K562 (cell line): ENCODE results near the gene NPAS3. TPM values are rescaled to one million over a fixed set of nuclear protein-coding genes. Genes with fewer than 3 reads are reported as not detected.

Source experiments
- ATAC-seq: fragments of 200-7000 bp; cut with Tn5 transposase; 3 replicates; pipeline ENCODE4 v1.9.1; 2020; ENCODE audit warnings: moderate library complexity
- BruUV-seq: library from RNA; stranded (reverse); fragments of 400-500 nt; replicated peaks from 2 replicates; lab custom pipeline; 2021; lab: Mats Ljungman, UMichigan
- CTCF ChIA-PET: fragments of 300-600 bp; formaldehyde crosslinking; extraction: SDS; loops from one replicate; lab custom pipeline; 2021; ENCODE audit warnings: low intra/inter-chr PET ratio; lab: Yijun Ruan, JAX
- POLR2A ChIA-PET: fragments of 300-600, 350-650 bp; sonication (Branson Sonifier 250); formaldehyde crosslinking; extraction: SDS; loops from one replicate; lab custom pipeline; 2021; ENCODE audit warnings: antibody characterized with exemption, inconsistent platforms; lab: Yijun Ruan, JAX
- DNase-seq, 4 experiments: peaks; one replicate each; pipeline versions ENCODE4 v3.0.0 to v3.0.0-alpha.2; 2011 to 2018; ENCODE audit warnings: low spot score in 3 of 4, mixed read lengths in 3 of 4; ENCODE audit errors: extremely low read depth in 1 of 4
- FAIRE-seq: peaks from 2 replicates; lab custom pipeline; 2011; peaks lifted over from hg19 to GRCh38; lab: Jason Lieb, UNC
- H2AFZ ChIP-seq: 2 replicates; pipeline ENCODE4 v1.6.0; 2011; ENCODE audit warnings: low read depth, low read length, control low read depth, inconsistent platforms
- H3K27ac ChIP-seq: fragments of 200-600 bp; 3 replicates; pipeline ENCODE4 v1.8.0; 2011; ENCODE audit warnings: low read depth, mild to moderate bottlenecking, control low read depth, inconsistent platforms, low read length, moderate library complexity, mixed read lengths; ENCODE audit errors: extremely low read depth
- H3K27me3 ChIP-seq, 2 experiments: fragments of 300-600 bp in 1 of 2; 2 replicates in 1 of 2; 3 replicates in 1 of 2; pipeline versions ENCODE4 v1.6.0 to v1.8.0; 2011; ENCODE audit warnings: inconsistent platforms in 2 of 2, low read length in 2 of 2, mild to moderate bottlenecking in 1 of 2, mixed read lengths in 1 of 2, moderate library complexity in 1 of 2; ENCODE audit not compliant: control insufficient read depth in 2 of 2, insufficient read depth in 2 of 2
- H3K36me3 ChIP-seq: fragments of 300-600 bp; 3 replicates; pipeline ENCODE4 v1.8.0; 2011; ENCODE audit warnings: mild to moderate bottlenecking, low read length, inconsistent platforms; ENCODE audit not compliant: control insufficient read depth, insufficient read depth
- H3K4me1 ChIP-seq, 2 experiments: fragments of 200-600 bp in 1 of 2; replicated peaks in 1 of 2; 2 replicates in 1 of 2; 3 replicates in 1 of 2; pipeline versions ENCODE4 v1.5.1 to v1.8.0; 2011; ENCODE audit warnings: inconsistent platforms in 2 of 2, low read length in 2 of 2, mild to moderate bottlenecking in 1 of 2, mixed read lengths in 1 of 2, moderate library complexity in 1 of 2; ENCODE audit not compliant: control insufficient read depth in 2 of 2, insufficient read depth in 2 of 2
- H3K4me2 ChIP-seq: 2 replicates; pipeline ENCODE4 v1.6.1; 2011; ENCODE audit warnings: low read length, control low read depth, inconsistent platforms, mixed read lengths; ENCODE audit not compliant: insufficient read depth
- H3K4me3 ChIP-seq: fragments of 200-600 bp; sonication (generic), shearing (Covaris generic); 2 replicates; pipeline ENCODE4 v1.5.1; 2016; ENCODE audit warnings: control low read depth, inconsistent platforms
- H3K79me2 ChIP-seq: fragments of 200-600 bp; 3 replicates; pipeline ENCODE4 v1.8.0; 2011; ENCODE audit warnings: low read length, inconsistent platforms; ENCODE audit not compliant: control insufficient read depth, insufficient read depth
- H3K9ac ChIP-seq, 2 experiments: 2 replicates each; pipeline versions ENCODE4 v1.6.0 to v1.6.1; 2011; ENCODE audit warnings: low read depth in 2 of 2, low read length in 2 of 2, control low read depth in 1 of 2, inconsistent platforms in 1 of 2, mild to moderate bottlenecking in 1 of 2, mixed read lengths in 1 of 2; ENCODE audit not compliant: insufficient read depth in 1 of 2
- H3K9me1 ChIP-seq: one replicate; pipeline ENCODE4 v1.6.0; 2011; ENCODE audit warnings: inconsistent platforms, mild to moderate bottlenecking, low read length, moderate library complexity; ENCODE audit not compliant: control insufficient read depth, insufficient read depth
- H3K9me3 ChIP-seq: replicated peaks from 2 replicates; pipeline ENCODE4 v1.5.1; 2011; ENCODE audit warnings: low read depth, low read length, inconsistent platforms; ENCODE audit not compliant: control insufficient read depth, insufficient read depth
- H4K20me1 ChIP-seq: replicated peaks from 2 replicates; pipeline ENCODE4 v1.6.1; 2011; ENCODE audit warnings: low read length, inconsistent platforms, mixed read lengths; ENCODE audit not compliant: control insufficient read depth, insufficient read depth
- CEBPG ChIP-seq, 3 experiments: fragments of 200-800 bp in 1 of 3; sonication (Bioruptor generic) in 1 of 3; sonication (generic) in 1 of 3; formaldehyde crosslinking in 1 of 3; IDR thresholded peaks in 2 of 3; conservative IDR thresholded peaks in 1 of 3; 2 replicates each; pipeline versions ENCODE4 v1.6.1 to v1.8.0; 2016 to 2022; ENCODE audit warnings: missing compliant biosample characterization in 2 of 3, missing genetic modification characterization in 2 of 3, mild to moderate bottlenecking in 1 of 3, missing genetic modification reagents in 1 of 3
- DPF2 ChIP-seq: fragments of 450-650 bp; IDR thresholded peaks from 2 replicates; pipeline ENCODE4 v1.6.1; 2016
- ELF4 ChIP-seq: fragments of 450-650 bp; formaldehyde crosslinking; IDR thresholded peaks from 2 replicates; pipeline ENCODE4 v1.4.0; 2022; ENCODE audit warnings: missing genetic modification characterization
- EP400 ChIP-seq: fragments of 450-650 bp; IDR thresholded peaks from 2 replicates; pipeline ENCODE4 v1.6.1; 2017; ENCODE audit warnings: antibody characterized with exemption, mild to moderate bottlenecking, moderate library complexity
- IFI16 ChIP-seq: fragments of 250-450 bp; sonication (Bioruptor Pico); IDR thresholded peaks from 2 replicates; pipeline ENCODE4 v2.1.2; 2022; ENCODE audit warnings: mild to moderate bottlenecking, inconsistent platforms
- NRF1 ChIP-seq, 2 experiments: fragments of 450-650 bp; IDR thresholded peaks in 1 of 2; conservative IDR thresholded peaks in 1 of 2; 2 replicates each; pipeline ENCODE4 v1.6.1; 2014; ENCODE audit warnings: mild to moderate bottlenecking in 2 of 2
- POU5F1 ChIP-seq: fragments of 150-350 bp; IDR thresholded peaks from 2 replicates; pipeline ENCODE4 v1.6.1; 2014; ENCODE audit warnings: borderline replicate concordance, low read length, low read depth, mild to moderate bottlenecking; ENCODE audit not compliant: partially characterized antibody
- SPI1 ChIP-seq: IDR thresholded peaks from 2 replicates; pipeline ENCODE4 v1.6.1; 2011; ENCODE audit warnings: low read depth, low read length, control low read depth, borderline replicate concordance
- ZNF408 ChIP-seq: fragments of 250-450 bp; sonication (Bioruptor Pico); IDR thresholded peaks from 2 replicates; pipeline ENCODE4 v1.4.0; 2020; ENCODE audit warnings: low read depth, mild to moderate bottlenecking, moderate library complexity
- ZNF589 ChIP-seq: fragments of 200-800 bp; sonication (Bioruptor generic); IDR thresholded peaks from 2 replicates; pipeline ENCODE4 v1.6.1; 2016; ENCODE audit warnings: low read depth, missing genetic modification characterization, missing compliant biosample characterization
- ZNF699 ChIP-seq: fragments of 250-450 bp; sonication (Bioruptor Pico); IDR thresholded peaks from 2 replicates; pipeline ENCODE4 v1.8.0; 2021; ENCODE audit warnings: mild to moderate bottlenecking, moderate library complexity; ENCODE audit not compliant: insufficient replicate concordance
- ZNF79 ChIP-seq: fragments of 250-450 bp; sonication (Bioruptor Pico); IDR thresholded peaks from 2 replicates; pipeline ENCODE4 v1.4.0; 2020; ENCODE audit warnings: low read depth, mild to moderate bottlenecking, moderate library complexity
- ZZZ3 ChIP-seq: fragments of 450-650 bp; IDR thresholded peaks from 2 replicates; pipeline ENCODE4 v1.6.1; 2016; ENCODE audit warnings: antibody characterized with exemption, mild to moderate bottlenecking, moderate library complexity
- WGBS: fragments of 100-300 bp; shearing (Covaris generic); methylation state at CpG from one replicate; pipeline ENCODE4 v1.1.6; 2016; ENCODE audit warnings: low coverage, mixed read lengths; ENCODE audit not compliant: insufficient coverage; ENCODE audit errors: missing lambda C conversion rate; 5-methylcytosine and 5-hydroxymethylcytosine counted together
- in situ Hi-C: fragments of 300-500 bp; cut with MboI; formaldehyde crosslinking; loops from 4 replicates; pipeline ENCODE4 v1.15.0; 2018; ENCODE audit warnings: inconsistent platforms, mixed read lengths
- intact Hi-C: fragments of 100-400 bp; cut with micrococcal nuclease; formaldehyde crosslinking; loops from 2 replicates; pipeline ENCODE4 v1.14.2; 2022
- polyA plus RNA-seq, 8 experiments: library from polyadenylated mRNA; depleted of rRNA in 4 of 8; stranded (reverse) in 5 of 8; unstranded in 3 of 8; fragments of >200 nt; fragmentation: Nextera tagmentation in 2 of 8; fragmentation: Illumina TruSeq in 1 of 8; extraction: Ambion mirVana in 2 of 8; extraction: Trizol in 1 of 8; gene quantifications; 2 replicates each; pipeline versions ENCODE4 v1.2.1 to v1.2.3, GENCODE V29; 2011 to 2014; ENCODE audit warnings: inconsistent platforms in 1 of 8, missing spikeins in 1 of 8
- total RNA-seq, 7 experiments: library from RNA; depleted of rRNA in 6 of 7; stranded (reverse); fragments of >200 nt in 6 of 7; fragmentation: Illumina TruSeq in 2 of 7; extraction: Trizol in 2 of 7; gene quantifications; 2 replicates each; pipeline versions ENCODE4 v1.2.1 to v1.2.3, GENCODE V29; 2011 to 2021; ENCODE audit warnings: low replicate concordance in 1 of 7
- TF ChIP-seq, protein P1 (sequence below): fragments of 250-450 bp; sonication (Bioruptor Pico); IDR thresholded peaks from 2 replicates; pipeline ENCODE4 v1.8.0; 2022; ENCODE audit warnings: inconsistent platforms, mild to moderate bottlenecking, moderate library complexity, borderline replicate concordance

The NPAS3 gene
- total and polyA plus RNA-seq, 9 of the 15 experiments (the other 6 are each of a cell fraction or from before 2014, with no cell fraction given) = 0.04 TPM; not detected in 8

DNA sequence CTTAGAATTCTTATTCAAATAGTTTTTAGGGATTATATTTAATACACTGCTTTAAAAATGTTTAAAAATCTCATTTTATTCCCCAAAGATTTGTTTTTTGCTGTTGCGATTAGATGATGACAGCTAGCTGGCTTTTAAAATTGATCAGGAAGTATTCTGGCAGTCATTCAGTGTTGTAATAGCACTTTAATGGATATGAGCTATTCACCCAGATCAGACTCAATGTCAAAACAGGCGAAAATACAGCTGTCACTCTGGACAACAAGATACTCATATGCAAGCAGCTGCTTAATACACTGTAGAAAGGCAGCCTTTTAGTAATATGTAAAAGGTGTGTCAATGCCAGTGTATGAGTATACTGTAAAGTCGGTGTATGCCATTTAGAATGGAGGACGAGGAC lies 91.7 kb downstream of the NPAS3 start:
- BruUV-seq = no TSS peak
- in situ Hi-C loops = no loop called here

More for the DNA sequence above, 91.7 kb downstream of the NPAS3 start:
- no peaks in the 10 kb centered on the region for H3K79me2 ChIP-seq
- POLR2A ChIA-PET = no interaction called here
- no peaks in the 10 kb centered on the region for H3K9me1 ChIP-seq
- TF ChIP-seq ELF4 (CRISPR knock-in tag) (no peak), SPI1 (no peak), ZNF408 (CRISPR knock-in tag) (no peak), EP400 (no peak), ZZZ3 (no peak), CEBPG (CRISPR knock-in tag; IDR thresholded peaks at IDR 0.05) (no peak), CEBPG (tag; conservative IDR thresholded peaks at IDR 0.05 in 1 of 2, IDR thresholded peaks at IDR 0.05 in 1 of 2) (no peak), ZNF699 (CRISPR knock-in tag) (no peak), ZNF589 (CRISPR knock-in tag) (no peak), NRF1 (conservative IDR thresholded peaks at IDR 0.05 in 1 of 2, IDR thresholded peaks at IDR 0.05 in 1 of 2) (no peak), POU5F1 (no peak), ZNF79 (CRISPR knock-in tag) (no peak), DPF2 (no peak), IFI16 (CRISPR knock-in tag) (no peak)
- TF ChIP-seq, protein P1, sequence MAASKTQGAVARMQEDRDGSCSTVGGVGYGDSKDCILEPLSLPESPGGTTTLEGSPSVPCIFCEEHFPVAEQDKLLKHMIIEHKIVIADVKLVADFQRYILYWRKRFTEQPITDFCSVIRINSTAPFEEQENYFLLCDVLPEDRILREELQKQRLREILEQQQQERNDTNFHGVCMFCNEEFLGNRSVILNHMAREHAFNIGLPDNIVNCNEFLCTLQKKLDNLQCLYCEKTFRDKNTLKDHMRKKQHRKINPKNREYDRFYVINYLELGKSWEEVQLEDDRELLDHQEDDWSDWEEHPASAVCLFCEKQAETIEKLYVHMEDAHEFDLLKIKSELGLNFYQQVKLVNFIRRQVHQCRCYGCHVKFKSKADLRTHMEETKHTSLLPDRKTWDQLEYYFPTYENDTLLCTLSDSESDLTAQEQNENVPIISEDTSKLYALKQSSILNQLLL (CRISPR knock-in tag) = no peak
- CTCF ChIA-PET = no interaction called here
- DNase-seq (no peak), ATAC-seq (no peak), FAIRE-seq (no peak)
- no peaks in the 10 kb centered on the region for H4K20me1 ChIP-seq
- no peaks in the 10 kb centered on the region for H3K27me3 ChIP-seq
- no peaks in the 10 kb centered on the region for H3K4me1 ChIP-seq
- no peaks in the 10 kb centered on the region for H3K9me3 ChIP-seq
- H3K27ac ChIP-seq = no peak overlapping the region
- intact Hi-C loops = no loop called here
- H3K36me3 ChIP-seq = no peaks in the 10 kb centered on the region
- no peak overlapping the region for H3K4me2 ChIP-seq
- H3K4me3 ChIP-seq = no peak overlapping the region
- WGBS = 0% methylated on average over 4 of the region's 4 CpGs
- H2AFZ ChIP-seq = no peak overlapping the region
- H3K9ac ChIP-seq = no peak overlapping the region
